ENCODE measurements around the gene CDC42EP4.

GRCh38 chr17:73293031-73293430 is 18.8 kb downstream of the CDC42EP4 start:
- TF ChIP-seq POLR2AphosphoS5 (IDR thresholded peaks at IDR 0.05) (no peak), CTCF (IDR thresholded peaks at IDR 0.05) (no peak), EP300 (IDR thresholded peaks at IDR 0.05; ENCODE audit: low read depth) (no peak), POLR2A (IDR thresholded peaks at IDR 0.05) (no peak)
